Upper lobe of right lung (tissue), 1 donor: ENCODE measurements around the gene C19orf85. TPM values are rescaled to one million over a fixed set of nuclear protein-coding genes. Genes with fewer than 3 reads are reported as not detected.
"Not testable (repeated sequence)": the region's sequence is repeated elsewhere in the genome, so short reads cannot be mapped to it uniquely, and the experiment has no call there.

Experiments
- ATAC-seq: fragments of 200-7000 bp; cut with Tn5 transposase; one replicate; pipeline ENCODE4 v1.9.1; 2020; ENCODE audit warnings: mild to moderate bottlenecking, moderate library complexity
- DNase-seq: peaks from one replicate; pipeline ENCODE4 v3.0.0-alpha.2; 2020
- H3K27ac ChIP-seq: fragments of 200-600 bp; one replicate; pipeline ENCODE4 v1.8.0; 2022
- H3K27me3 ChIP-seq: fragments of 200-600 bp; one replicate; pipeline ENCODE4 v1.8.0; 2022; ENCODE audit warnings: mild to moderate bottlenecking
- H3K36me3 ChIP-seq: fragments of 200-600 bp; one replicate; pipeline ENCODE4 v1.8.0; 2022
- H3K4me1 ChIP-seq: fragments of 200-600 bp; one replicate; pipeline ENCODE4 v1.8.0; 2022
- H3K4me3 ChIP-seq: fragments of 200-600 bp; one replicate; pipeline ENCODE4 v1.8.0; 2022; ENCODE audit warnings: mild to moderate bottlenecking
- H3K9me3 ChIP-seq: fragments of 200-600 bp; one replicate; pipeline ENCODE4 v1.8.0; 2022
- intact Hi-C: fragments of 100-400 bp; cut with DNase I; formaldehyde crosslinking; loops from one replicate; pipeline ENCODE4 v1.11.0; 2022
- total RNA-seq: library from RNA; stranded (reverse); fragmentation: NEBNext Ultra II Directional; extraction: Animal tissue kit (Norgen Biotek cat#: 25700); gene quantifications from one replicate; pipeline ENCODE4 v1.2.1, GENCODE V29; 2021
- TF ChIP-seq, protein P1 (sequence below): fragments of 200-600 bp; IDR thresholded peaks from one replicate; pipeline ENCODE4 v1.8.0; 2022; ENCODE audit warnings: antibody characterized with exemption
- donor health status: DM: no; HTN: yes; CAD: no; lungs with severe emphysema.

The C19orf85 gene
- total RNA-seq, 1 donor from 2014 or later, result not detected

DNA sequence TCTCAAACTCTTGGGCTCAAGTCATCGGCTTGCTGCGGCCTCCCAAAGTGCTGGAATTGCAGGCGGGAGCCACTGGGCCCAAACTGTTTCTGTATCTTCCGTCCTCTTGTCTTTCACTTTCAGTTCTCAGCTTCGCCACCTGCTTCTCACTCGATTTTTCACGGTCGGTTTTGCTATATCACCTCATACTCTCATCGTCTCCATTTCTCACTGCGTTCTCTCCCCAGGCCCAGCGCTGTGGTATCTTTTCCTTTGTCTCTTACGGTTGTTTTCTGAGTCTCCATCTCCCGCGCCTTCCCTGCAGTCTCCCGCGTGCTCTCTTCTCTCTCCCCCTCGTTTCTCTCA is 38.6 kb upstream of the C19orf85 start:
- Histone ChIP-seq H3K4me1 (no peaks in the 10 kb centered on the region), H3K36me3 (no peaks in the 10 kb centered on the region), H3K4me3 (no peak overlapping the region), H3K27me3 (no peaks in the 10 kb centered on the region), H3K9me3 (no peaks in the 10 kb centered on the region), H3K27ac (no peak overlapping the region)
- no peak for ATAC-seq
- TF ChIP-seq, protein P1, sequence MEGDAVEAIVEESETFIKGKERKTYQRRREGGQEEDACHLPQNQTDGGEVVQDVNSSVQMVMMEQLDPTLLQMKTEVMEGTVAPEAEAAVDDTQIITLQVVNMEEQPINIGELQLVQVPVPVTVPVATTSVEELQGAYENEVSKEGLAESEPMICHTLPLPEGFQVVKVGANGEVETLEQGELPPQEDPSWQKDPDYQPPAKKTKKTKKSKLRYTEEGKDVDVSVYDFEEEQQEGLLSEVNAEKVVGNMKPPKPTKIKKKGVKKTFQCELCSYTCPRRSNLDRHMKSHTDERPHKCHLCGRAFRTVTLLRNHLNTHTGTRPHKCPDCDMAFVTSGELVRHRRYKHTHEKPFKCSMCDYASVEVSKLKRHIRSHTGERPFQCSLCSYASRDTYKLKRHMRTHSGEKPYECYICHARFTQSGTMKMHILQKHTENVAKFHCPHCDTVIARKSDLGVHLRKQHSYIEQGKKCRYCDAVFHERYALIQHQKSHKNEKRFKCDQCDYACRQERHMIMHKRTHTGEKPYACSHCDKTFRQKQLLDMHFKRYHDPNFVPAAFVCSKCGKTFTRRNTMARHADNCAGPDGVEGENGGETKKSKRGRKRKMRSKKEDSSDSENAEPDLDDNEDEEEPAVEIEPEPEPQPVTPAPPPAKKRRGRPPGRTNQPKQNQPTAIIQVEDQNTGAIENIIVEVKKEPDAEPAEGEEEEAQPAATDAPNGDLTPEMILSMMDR, result no peak
- no peak for DNase-seq
- intact Hi-C loops, result loop anchor here (5.0 kb wide), 1 partner anchor 361 kb away; no protein-coding TSS in a partner anchor

DNA sequence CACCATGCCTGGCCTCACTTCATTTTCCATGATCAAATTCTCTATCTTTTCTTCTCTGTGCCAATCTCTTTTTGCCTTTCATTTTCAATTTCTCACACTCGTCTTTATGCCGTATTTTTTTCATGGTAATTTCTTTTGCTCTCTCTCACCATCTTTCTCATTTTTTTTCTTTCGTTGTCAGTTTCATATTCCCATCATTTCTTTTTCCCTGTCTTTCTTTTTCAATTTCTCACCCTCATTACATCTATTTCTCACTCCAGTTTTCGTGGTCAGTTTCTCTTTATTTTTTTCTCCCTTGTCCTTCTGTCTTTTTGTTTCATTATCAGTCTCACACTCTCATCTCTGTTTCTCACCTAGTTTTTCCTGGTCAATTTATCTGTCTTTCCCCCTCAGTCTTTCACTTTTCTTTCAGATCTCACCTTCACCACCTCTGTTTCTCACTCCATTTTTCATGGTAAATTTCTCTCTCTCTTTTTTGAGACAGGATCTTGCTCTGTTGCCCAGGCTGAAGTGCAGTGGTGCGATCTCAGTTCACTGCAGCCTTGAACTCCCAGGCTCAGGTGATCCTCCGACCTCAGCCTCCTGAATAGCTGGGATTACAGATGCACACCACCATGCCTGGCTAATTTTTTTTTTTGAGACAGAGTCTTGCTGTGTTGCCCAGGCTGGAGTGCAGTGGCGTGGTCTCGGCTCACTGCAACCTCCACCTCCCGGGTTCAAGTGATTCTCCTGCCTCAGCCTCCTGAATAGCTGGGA is 37.8 kb upstream of the C19orf85 start:
- Histone ChIP-seq H3K4me3 (no peak overlapping the region), H3K27ac (no peak overlapping the region), H3K27me3 (no peaks in the 10 kb centered on the region), H3K9me3 (no peaks in the 10 kb centered on the region), H3K4me1 (no peaks in the 10 kb centered on the region), H3K36me3 (no peaks in the 10 kb centered on the region)
- intact Hi-C loops, result loop anchor here (5.0 kb wide), 1 partner anchor 360 kb away; no protein-coding TSS in a partner anchor
- TF ChIP-seq, protein P1, result no peak
- no peak for DNase-seq
- ATAC-seq, result no peak

DNA sequence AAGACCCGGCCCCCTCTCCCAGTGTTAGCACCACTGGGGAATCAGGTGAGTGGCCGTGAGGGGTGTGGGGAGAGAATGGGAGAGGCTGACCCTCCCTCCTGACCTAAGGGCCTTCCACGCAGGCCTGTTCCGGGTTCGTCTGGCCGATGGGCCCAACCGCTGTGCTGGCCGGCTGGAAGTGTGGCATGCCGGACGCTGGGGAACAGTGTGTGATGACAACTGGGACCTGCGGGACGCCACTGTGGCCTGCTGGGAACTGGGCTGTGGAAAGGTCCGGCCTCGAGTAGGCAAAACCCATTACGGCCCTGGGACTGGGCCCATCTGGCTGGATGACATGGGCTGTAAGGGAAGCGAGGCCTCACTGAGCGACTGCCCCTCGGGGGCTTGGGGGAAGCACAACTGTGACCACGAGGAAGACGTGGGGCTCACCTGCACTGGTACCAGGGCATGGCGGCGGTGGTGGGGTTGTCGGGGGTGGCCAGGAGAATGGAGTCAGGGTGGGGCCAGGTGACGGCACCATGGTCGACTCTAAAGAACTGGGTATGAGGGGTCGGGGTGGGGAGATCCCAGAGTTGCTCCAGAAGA is 35.9 kb upstream of the C19orf85 start:
- intact Hi-C loops, result loop anchor here (5.0 kb wide), 1 partner anchor 358 kb away; no protein-coding TSS in a partner anchor

DNA sequence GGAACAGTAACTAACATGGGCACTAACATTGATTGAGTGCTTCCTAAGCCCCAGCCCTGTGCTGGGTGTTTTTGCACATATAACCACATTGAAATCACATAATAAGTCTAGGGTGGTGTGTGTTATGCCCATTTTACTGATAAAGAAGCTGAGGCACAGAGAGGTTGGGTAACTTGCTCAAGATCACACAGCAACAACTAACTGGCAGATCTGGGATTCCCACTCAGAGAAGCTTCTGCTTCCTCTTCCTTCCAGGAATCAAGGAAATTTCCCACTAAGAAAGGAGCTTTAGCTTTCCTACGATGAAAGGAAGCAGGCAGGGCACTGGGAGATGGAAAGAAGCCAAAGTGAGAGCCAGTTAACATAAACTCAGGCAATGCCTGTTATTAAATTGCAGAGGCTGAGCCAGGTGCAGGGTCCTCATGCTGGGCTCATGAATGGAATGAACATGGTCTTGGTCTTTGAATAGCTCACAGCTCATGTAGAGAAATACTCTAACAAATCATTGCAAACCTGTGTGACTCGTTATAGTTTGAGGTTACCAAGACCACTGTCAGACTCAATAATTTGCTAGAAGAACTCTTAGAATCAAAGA is 33.8 kb upstream of the C19orf85 start:
- Histone ChIP-seq H3K4me3 (no peak overlapping the region), H3K9me3 (no peaks in the 10 kb centered on the region), H3K27ac (no peak overlapping the region), H3K36me3 (no peaks in the 10 kb centered on the region), H3K4me1 (no peaks in the 10 kb centered on the region), H3K27me3 (peaks cover 3% of the 10 kb centered on the region)
- ATAC-seq, result no peak
- TF ChIP-seq, protein P1, result no peak
- DNase-seq, result no peak
- intact Hi-C loops, result no loop called here

More for the DNA sequence above, 35.9 kb upstream of the C19orf85 start:
- Histone ChIP-seq H3K27me3 (no peaks in the 10 kb centered on the region), H3K27ac (no peak overlapping the region), H3K36me3 (no peaks in the 10 kb centered on the region), H3K4me3 (no peak overlapping the region), H3K4me1 (no peaks in the 10 kb centered on the region), H3K9me3 (no peaks in the 10 kb centered on the region)
- TF ChIP-seq, protein P1, result no peak
- DNase-seq, result no peak
- ATAC-seq, result no peak

DNA sequence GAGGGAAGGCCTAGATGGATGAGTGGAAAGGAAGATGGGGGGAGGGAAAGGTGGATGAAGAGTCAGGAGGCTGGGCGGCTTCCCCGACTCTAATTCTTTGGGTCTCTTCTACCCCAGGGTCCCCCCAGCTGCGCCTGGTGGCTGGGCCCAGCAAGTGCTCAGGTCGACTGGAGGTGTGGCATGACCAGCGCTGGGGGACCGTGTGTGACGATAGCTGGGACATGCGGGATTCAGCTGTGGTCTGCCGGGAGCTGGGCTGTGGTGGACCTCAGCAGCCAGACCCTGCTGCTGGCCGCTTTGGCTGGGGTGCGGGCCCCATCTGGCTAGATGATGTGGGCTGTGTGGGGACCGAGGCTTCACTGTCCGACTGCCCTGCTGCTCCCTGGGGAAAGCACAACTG is 33.2 kb upstream of the C19orf85 start:
- no peak overlapping the region for H3K4me3 ChIP-seq
- peaks cover 6% of the 10 kb centered on the region for H3K27me3 ChIP-seq
- intact Hi-C loops, result no loop called here
- no peak overlapping the region for H3K27ac ChIP-seq
- no peaks in the 10 kb centered on the region for H3K4me1 ChIP-seq
- TF ChIP-seq, protein P1, result no peak
- no peak for ATAC-seq
- H3K9me3 ChIP-seq, result no peaks in the 10 kb centered on the region
- DNase-seq, result no peak
- H3K36me3 ChIP-seq, result no peaks in the 10 kb centered on the region

DNA sequence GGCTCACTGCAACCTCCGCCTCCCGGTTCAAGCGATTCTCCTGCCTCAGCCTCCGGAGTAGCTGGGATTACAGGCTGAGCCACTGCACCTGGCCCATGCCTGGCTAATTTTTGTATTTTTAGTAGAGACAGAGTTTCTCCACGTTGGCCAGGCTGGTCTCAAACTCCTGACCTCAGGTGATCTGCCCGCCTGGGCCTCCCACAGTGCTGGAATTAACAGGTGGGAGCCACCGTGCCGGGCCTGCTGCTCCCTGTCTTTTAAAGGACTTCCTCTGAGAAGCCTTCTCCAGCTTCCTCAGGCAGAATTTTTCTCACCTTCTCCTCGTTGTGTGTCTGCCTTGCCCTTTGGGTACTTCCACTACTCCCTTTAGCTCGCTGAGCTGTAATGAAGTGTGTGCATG is 32.3 kb upstream of the C19orf85 start:
- H3K36me3 ChIP-seq, H3K4me1 ChIP-seq, ATAC-seq, H3K27ac ChIP-seq, H3K9me3 ChIP-seq, H3K4me3 ChIP-seq, H3K27me3 ChIP-seq, intact Hi-C loops, DNase-seq: not testable (repeated sequence)
